Measurements from ENCODE around the gene MOGAT3. TPM values are rescaled to one million over a fixed set of nuclear protein-coding genes. Genes with fewer than 3 reads are reported as not detected.

MOGAT3 gene
- total RNA-seq, 4 donors from 2014 or later: 91.4 to 195 (median 123) TPM; not detected in 1

DNA sequence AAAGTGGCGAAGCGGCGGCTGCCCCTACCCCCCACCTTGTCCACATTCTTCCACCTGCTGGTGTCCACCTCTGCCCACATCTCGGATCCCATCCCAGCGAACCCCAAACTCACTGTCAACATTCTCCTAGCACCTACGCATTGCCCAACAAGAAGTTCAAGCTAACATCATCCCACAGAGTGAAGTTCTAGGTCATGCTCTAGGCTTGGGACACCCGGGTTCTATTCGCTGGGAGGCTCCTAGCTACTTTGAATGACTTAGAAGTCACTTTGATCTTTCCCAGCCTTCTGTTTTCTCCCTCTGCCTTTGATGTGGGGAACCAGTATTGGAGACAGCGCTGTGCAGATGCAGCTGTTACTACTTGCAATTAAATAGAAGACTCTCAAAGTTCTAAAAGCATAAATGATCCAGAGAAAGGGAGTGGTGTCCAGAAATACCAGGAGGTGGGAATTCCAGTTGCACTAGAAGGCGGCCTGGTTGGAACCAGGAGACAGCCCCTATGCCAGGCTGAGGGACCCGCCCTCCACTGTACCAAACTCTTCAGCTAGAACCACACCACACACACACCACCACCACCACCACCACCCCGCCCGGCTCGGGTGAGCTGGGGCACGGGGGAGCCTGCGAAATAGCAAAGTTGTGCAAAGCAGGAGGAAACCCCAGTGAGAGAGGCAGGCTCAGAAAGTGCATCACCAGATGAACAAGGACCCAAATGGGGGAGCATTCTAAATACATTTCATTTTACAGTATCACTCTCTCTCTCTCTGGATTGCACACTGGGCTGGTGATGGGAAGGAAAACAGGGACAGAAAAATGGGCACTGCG lies 30.0 kb downstream of the MOGAT3 start:
- TF ChIP-seq POLR2A (IDR thresholded peaks at IDR 0.05): no peak
- TF ChIP-seq, protein P1, sequence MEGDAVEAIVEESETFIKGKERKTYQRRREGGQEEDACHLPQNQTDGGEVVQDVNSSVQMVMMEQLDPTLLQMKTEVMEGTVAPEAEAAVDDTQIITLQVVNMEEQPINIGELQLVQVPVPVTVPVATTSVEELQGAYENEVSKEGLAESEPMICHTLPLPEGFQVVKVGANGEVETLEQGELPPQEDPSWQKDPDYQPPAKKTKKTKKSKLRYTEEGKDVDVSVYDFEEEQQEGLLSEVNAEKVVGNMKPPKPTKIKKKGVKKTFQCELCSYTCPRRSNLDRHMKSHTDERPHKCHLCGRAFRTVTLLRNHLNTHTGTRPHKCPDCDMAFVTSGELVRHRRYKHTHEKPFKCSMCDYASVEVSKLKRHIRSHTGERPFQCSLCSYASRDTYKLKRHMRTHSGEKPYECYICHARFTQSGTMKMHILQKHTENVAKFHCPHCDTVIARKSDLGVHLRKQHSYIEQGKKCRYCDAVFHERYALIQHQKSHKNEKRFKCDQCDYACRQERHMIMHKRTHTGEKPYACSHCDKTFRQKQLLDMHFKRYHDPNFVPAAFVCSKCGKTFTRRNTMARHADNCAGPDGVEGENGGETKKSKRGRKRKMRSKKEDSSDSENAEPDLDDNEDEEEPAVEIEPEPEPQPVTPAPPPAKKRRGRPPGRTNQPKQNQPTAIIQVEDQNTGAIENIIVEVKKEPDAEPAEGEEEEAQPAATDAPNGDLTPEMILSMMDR (IDR thresholded peaks at IDR 0.05): no peak
- Histone ChIP-seq H3K4me3 (no peak overlapping the region), H3K27ac (no peak overlapping the region), H3K27me3 (peaks cover 0 to 62% of the 10 kb centered on the region in 2 donors), H3K36me3 (no peaks in the 10 kb centered on the region), H3K9me3 (peaks cover 0 to 5% (median 0%) of the 10 kb centered on the region in 4 donors), H3K4me1 (peaks cover 0 to 52% (median 33%) of the 10 kb centered on the region in 4 donors)
- DNase-seq: no peak

DNA sequence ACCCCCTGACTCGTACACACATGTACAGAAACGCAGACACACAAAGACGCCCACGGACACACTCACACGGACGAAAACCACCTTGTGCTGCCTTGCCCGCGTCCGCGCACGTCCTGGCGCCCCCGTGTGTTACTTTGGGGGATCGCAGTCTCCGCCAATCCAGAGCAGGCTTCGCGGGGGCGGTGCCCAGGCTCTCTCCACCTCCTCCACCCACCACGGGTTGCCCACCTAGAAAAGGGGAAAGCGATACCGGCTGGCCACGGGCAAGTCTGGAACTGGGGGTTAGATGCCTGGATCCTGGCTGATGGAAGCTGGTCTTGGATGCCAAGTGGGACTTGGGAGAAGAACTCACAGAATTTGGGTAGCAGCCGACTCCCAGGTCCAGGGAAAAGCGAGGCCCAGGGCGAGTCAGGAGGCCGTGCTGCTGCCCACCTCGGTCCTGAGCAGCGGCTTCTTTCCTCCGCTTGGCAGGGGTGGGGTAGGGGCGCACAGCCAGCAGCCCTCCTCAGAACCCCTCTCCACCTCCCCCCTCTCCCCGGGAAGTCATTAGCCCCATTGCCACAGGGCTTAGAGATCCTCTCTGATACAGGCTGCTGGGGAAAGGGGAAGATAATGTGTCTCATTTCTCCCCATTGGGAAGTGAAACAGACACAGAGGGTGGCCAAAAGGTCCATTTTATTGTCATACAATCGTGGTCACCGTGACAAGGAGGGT lies 30.8 kb downstream of the MOGAT3 start:
- Histone ChIP-seq H3K27me3 (peaks cover 0 to 64% of the 10 kb centered on the region in 2 donors), H3K9me3 (peaks cover 0 to 8% (median 0%) of the 10 kb centered on the region in 4 donors), H3K36me3 (no peaks in the 10 kb centered on the region), H3K4me3 (no peak overlapping the region), H3K27ac (no peak overlapping the region), H3K4me1 (peaks cover 0 to 60% (median 38%) of the 10 kb centered on the region in 4 donors)
- peak; percentile 57 to 88 (median 86) for DNase-seq
- TF ChIP-seq POLR2A (IDR thresholded peaks at IDR 0.05): no peak
- TF ChIP-seq, protein P1 (IDR thresholded peaks at IDR 0.05): peak; percentile 65 to 89 (median 78)

DNA sequence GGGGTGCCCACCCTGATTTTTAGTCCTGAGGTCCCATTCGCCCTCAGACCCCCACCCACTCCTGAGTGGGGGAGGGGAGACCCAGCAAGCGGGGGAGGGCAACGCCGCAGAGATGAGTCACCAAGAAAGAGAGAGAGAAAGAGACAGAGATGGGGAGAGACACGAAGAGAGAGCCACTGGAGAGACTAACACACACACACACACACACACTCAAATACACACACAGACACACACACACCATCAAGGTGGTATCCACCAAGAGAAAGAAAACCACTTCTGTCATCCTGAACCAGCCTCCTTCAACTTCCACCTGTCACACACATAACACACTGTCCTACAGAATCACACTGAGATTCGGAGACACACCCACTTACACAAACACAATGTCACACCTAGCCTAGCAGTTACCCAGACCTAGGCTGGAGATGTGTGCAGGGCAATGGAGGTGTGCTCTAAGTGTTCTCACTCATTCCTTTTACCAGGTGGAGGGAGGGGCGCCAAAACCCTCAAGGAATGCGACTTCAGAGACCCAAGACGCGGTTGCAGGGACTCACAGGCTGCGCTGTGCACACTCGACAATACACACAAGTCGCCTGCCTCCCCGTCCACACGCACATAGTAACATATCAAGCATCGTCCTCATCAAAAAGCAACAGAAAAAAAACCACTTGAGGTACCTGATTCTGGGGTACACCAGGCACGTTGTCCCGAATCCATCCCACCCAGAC lies 31.6 kb downstream of the MOGAT3 start:
- DNase-seq: no peak
- Histone ChIP-seq H3K9me3 (peaks cover 0 to 8% (median 0%) of the 10 kb centered on the region in 4 donors), H3K27ac (no peak overlapping the region), H3K4me3 (no peak overlapping the region), H3K36me3 (no peaks in the 10 kb centered on the region), H3K4me1 (peaks cover 2 to 67% (median 41%) of the 10 kb centered on the region in 4 donors), H3K27me3 (peaks cover 0 to 68% of the 10 kb centered on the region in 2 donors)
- TF ChIP-seq POLR2A (IDR thresholded peaks at IDR 0.05): no peak
- TF ChIP-seq, protein P1 (IDR thresholded peaks at IDR 0.05): no peak

DNA sequence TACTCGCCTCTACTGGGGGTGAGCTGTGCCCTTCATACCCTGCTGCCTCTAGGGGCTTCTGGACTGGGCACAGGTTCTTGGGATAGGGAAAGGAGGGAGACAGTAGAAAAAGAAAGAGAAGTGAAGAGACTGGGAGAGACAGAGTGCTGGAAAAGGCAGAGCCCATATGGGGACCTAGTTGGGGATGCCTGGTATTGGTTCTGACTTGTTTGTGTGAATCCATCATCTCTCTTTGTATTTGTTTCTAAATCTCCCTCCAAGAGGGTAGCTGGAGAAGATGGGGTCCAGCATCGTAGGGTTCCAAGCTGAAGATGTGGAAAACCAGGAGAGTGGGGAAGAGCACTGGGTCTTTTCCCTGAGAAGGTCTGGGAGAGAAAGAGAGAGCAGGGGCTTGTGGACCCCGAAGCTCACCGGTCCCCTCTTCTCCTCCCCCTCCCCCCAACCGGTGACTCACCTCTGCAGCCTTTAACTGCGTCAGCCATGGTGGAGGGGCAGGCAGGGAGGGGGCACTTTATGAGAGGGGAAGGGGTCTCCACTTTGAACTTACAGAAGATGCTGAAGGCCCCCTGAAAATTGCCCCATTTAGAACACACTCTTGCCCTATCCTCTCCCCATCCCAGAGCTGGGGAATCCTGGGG lies 32.3 kb downstream of the MOGAT3 start:
- peaks cover 3 to 69% (median 43%) of the 10 kb centered on the region in 4 donors for H3K4me1 ChIP-seq
- TF ChIP-seq POLR2A (IDR thresholded peaks at IDR 0.05): no peak
- TF ChIP-seq, protein P1 (IDR thresholded peaks at IDR 0.05): no peak
- H3K9me3 ChIP-seq: peaks cover 0 to 6% (median 0%) of the 10 kb centered on the region in 4 donors
- H3K27ac ChIP-seq: no peak overlapping the region
- no peaks in the 10 kb centered on the region for H3K36me3 ChIP-seq
- H3K4me3 ChIP-seq: no peak overlapping the region
- no peak for DNase-seq
- H3K27me3 ChIP-seq: peaks cover 0 to 70% of the 10 kb centered on the region in 2 donors
